Sciatic nerve (tissue), 2 donors: ENCODE measurements around the gene B4GALNT1. TPM values are rescaled to one million over a fixed set of nuclear protein-coding genes. Genes with fewer than 3 reads are reported as not detected.

ENCODE experiments used
- ATAC-seq: fragments of 200-7000 bp; cut with Tn5 transposase; one replicate; pipeline ENCODE4 v1.9.1; 2020; ENCODE audit warnings: mild to moderate bottlenecking, moderate library complexity
- DNase-seq: peaks from one replicate; pipeline ENCODE4 v3.0.0-alpha.2; 2020; ENCODE audit warnings: low spot score
- intact Hi-C: fragments of 100-400 bp; cut with DNase I; formaldehyde crosslinking; loops from one replicate; pipeline ENCODE4 v1.14.2; 2022
- total RNA-seq: library from RNA; stranded (reverse); fragmentation: NEBNext Ultra II Directional; extraction: Animal tissue kit (Norgen Biotek cat#: 25700); gene quantifications from one replicate; pipeline ENCODE4 v1.2.1, GENCODE V29; 2021
- donor health status: DM: no; HTN: no; CAD: no.
- donor health status: DM: no; HTN: no; CAD: no.

Gene B4GALNT1
- total RNA-seq, 1 donor from 2014 or later, result 16.6 TPM

DNA sequence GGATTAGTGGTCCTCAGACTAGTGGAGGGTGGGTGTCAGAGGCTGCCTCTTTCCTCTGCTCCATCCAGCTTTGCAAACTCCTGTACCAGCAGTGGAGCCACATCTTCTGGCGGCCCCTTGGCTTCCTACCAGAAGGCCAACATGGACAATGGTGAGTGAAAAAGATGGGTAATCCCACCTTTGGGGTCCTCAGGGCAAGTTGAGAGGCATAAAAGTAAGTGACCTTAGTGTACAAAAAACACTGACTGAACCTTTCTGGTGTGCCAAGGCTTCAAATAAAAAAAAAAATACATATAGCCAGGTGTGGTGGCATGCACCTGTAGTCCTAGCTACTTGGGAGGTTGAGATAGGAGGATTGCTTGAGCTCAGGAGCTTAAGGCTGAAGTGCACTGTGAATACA lies 51.2 kb downstream of the B4GALNT1 start:
- DNase-seq (no peak), ATAC-seq (no peak)
- intact Hi-C loops, result loop anchor here (5.0 kb wide), 1 partner anchor 40 kb away; no protein-coding TSS in a partner anchor

DNA sequence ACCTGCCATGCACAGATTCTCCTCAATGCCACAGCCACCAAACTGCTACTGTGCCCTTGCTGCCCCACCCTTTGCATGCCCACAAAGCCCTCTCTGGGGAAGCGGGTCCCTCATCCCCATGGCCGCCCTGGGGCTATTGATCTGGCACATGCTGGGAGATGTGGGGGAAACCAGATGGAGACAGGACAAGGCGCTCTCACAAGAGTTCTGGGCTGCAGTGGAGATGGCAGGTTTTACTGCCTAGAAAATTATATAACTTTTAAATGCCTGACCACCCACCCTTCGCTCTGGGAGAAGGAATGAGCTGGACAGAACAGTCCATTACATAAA lies 52.6 kb downstream of the B4GALNT1 start:
- intact Hi-C loops, result loop anchor here (5.0 kb wide), 1 partner anchor 42 kb away; no protein-coding TSS in a partner anchor
- ATAC-seq, result no peak
- no peak for DNase-seq

DNA sequence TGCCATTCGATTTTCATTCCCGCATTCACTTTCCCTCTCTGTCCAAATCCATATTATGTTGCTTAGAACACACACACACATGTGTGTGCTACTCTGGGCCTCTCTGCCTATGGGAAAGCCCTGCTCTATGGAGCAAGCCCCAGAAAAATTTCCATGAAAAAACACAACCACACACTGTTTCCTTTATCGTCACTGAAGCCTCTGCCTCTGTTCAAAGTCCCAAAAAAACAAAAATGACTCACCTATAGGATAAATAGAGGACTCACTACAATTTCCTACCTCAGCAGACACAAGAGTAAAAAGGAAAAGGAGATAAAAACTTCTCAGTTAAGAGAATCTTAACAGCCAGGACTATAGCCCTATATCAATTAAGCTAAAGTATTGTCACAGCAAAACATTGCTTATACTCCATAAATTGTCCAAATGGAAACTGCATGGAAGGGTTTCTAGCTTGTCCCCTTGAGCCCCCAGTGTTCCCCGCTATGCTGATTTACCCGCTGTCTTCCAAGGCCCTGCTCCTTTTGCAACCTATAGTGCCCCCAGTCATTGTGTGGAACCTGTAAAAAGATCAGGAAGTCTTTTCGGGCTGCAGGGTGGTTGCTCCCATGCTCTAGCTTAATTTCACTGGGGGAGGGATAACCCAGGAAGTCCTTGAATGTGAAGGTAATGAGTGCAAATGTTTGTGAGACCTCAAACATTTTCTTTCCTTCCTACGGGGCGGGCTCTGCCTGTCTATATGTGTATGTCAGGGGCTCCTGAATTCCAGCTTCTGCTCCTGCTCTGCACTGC lies 53.1 kb downstream of the B4GALNT1 start:
- intact Hi-C loops, result loop anchor here (5.0 kb wide), 1 partner anchor 42 kb away; no protein-coding TSS in a partner anchor
- ATAC-seq (no peak), DNase-seq (no peak)

GRCh38 chr12:57579011-57579410 lies 54.0 kb downstream of the B4GALNT1 start:
- DNase-seq, result no peak
- no peak for ATAC-seq
- intact Hi-C loops, result no loop called here

DNA sequence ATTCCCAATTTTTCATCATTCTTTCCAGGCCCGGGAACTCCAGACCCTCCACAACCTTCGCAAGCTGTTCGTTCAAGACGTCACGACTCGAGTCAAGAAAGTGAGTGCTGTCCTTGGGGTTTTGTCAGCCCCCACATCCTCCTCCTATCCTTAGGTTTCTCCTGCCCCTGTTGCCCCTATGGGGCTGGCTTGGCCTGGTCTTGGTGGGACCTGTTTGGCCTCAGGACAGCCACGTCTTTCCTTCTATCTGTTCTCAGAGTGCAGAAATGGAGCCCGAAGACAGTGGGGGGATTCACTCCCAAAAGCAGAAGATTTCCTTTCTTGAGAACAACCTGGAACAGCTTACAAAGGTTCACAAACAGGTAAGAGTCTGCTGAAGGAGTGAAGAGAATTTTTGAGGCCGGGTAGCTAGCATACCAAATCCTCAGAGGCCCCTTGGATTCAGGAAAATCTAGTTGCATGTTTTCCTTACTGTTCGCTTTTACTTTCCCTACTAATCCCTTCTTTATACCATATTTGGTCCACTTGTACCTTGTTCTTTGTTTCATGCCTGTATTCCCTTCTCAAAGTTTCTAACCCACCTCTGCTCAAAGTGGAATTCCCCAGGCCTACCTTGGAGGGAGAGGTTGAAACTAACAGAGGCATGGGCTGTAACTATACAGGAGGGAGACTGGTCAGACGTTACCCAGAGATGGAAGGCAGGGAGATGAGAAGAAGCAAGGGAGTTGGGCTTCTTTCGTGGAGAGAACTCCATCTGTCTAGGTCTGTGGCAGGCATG lies 54.8 kb downstream of the B4GALNT1 start:
- ATAC-seq (no peak), DNase-seq (no peak)
- intact Hi-C loops, result no loop called here

- ATAC-seq (no peak), DNase-seq (no peak)
- intact Hi-C loops, result no loop called here
Measured at GRCh38 chr12:57576613-57577160, 56.3 kb downstream of the B4GALNT1 start.

Other genes with a start within 250 kb of the B4GALNT1 start
- 89.6 TPM for gene R3HDM2, start 202.2 kb downstream of the B4GALNT1 start, total RNA-seq
- gene INHBC, start 198.4 kb downstream of the B4GALNT1 start, total RNA-seq, result not detected
- gene INHBE, start 177.9 kb downstream of the B4GALNT1 start, total RNA-seq, result not detected
- gene GLI1, start 173.4 kb downstream of the B4GALNT1 start, total RNA-seq, result 47.7 TPM
- 30.8 TPM for gene ARHGAP9, start 153.3 kb downstream of the B4GALNT1 start, total RNA-seq
- 121 TPM for gene MARS1, start 145.1 kb downstream of the B4GALNT1 start, total RNA-seq
- gene DDIT3, start 112.7 kb downstream of the B4GALNT1 start, total RNA-seq, result 34.0 TPM
- 76.2 TPM for gene MBD6, start 110.4 kb downstream of the B4GALNT1 start, total RNA-seq
- gene DCTN2, start 86.0 kb downstream of the B4GALNT1 start, total RNA-seq, result 104 TPM
- 5.6 TPM for gene KIF5A, start 83.2 kb downstream of the B4GALNT1 start, total RNA-seq
- 26.0 TPM for gene PIP4K2C, start 42.0 kb downstream of the B4GALNT1 start, total RNA-seq
- gene DTX3, start 28.4 kb downstream of the B4GALNT1 start, total RNA-seq, result 42.9 TPM
- gene ARHGEF25, start 21.8 kb downstream of the B4GALNT1 start, total RNA-seq, result 61.3 TPM
- 230 TPM for gene OS9, start 60.9 kb upstream of the B4GALNT1 start, total RNA-seq
- gene AGAP2, start 105.5 kb upstream of the B4GALNT1 start, total RNA-seq, result 4.0 TPM
- 37.1 TPM for gene TSPAN31, start 111.8 kb upstream of the B4GALNT1 start, total RNA-seq
- gene CDK4, start 119.1 kb upstream of the B4GALNT1 start, total RNA-seq, result 54.0 TPM
- gene MARCHF9, start 121.9 kb upstream of the B4GALNT1 start, total RNA-seq, result 10.6 TPM
- gene CYP27B1, start 133.9 kb upstream of the B4GALNT1 start, total RNA-seq, result 0.98 TPM
- gene METTL1, start 138.9 kb upstream of the B4GALNT1 start, total RNA-seq, result 13.4 TPM
- gene EEF1AKMT3, start 139.4 kb upstream of the B4GALNT1 start, total RNA-seq, result 11.8 TPM
- 14.6 TPM for gene TSFM, start 149.6 kb upstream of the B4GALNT1 start, total RNA-seq
- gene AVIL, start 185.5 kb upstream of the B4GALNT1 start, total RNA-seq, result 7.3 TPM
- gene CTDSP2, start 213.5 kb upstream of the B4GALNT1 start, total RNA-seq, result 202 TPM